Astrocyte (in vitro differentiated cells and primary cell): Measurements from ENCODE around the gene EGFLAM. TPM values are rescaled to one million over a fixed set of nuclear protein-coding genes. Genes with fewer than 3 reads are reported as not detected.

Experiments
- DNase-seq: peaks from one replicate; pipeline ENCODE4 v3.0.0-alpha.2; 2010; ENCODE audit warnings: low read depth
- FAIRE-seq: peaks from 2 replicates; lab custom pipeline; 2011; peaks lifted over from hg19 to GRCh38; lab: Jason Lieb, UNC
- H2AFZ ChIP-seq: 2 replicates; pipeline ENCODE4 v1.6.0; 2012; ENCODE audit warnings: low read depth, low read length, inconsistent platforms
- H3K27ac ChIP-seq: 2 replicates; pipeline ENCODE4 v1.5.1; 2011; ENCODE audit warnings: low read depth, low read length, inconsistent platforms
- H3K27me3 ChIP-seq: 2 replicates; pipeline ENCODE4 v1.6.0; 2011; ENCODE audit warnings: low read length, inconsistent platforms; ENCODE audit not compliant: insufficient read depth
- H3K36me3 ChIP-seq: 2 replicates; pipeline ENCODE4 v1.5.1; 2011; ENCODE audit warnings: low read length, inconsistent platforms; ENCODE audit not compliant: insufficient read depth
- H3K4me1 ChIP-seq: 2 replicates; pipeline ENCODE4 v1.5.1; 2011; ENCODE audit warnings: low read length, inconsistent platforms; ENCODE audit not compliant: insufficient read depth
- H3K4me2 ChIP-seq: 2 replicates; pipeline ENCODE4 v1.6.0; 2012; ENCODE audit warnings: low read length, inconsistent platforms
- H3K4me3 ChIP-seq: 2 replicates; pipeline ENCODE4 v1.5.1; 2011; ENCODE audit warnings: low read depth, mild to moderate bottlenecking, low read length, inconsistent platforms; ENCODE audit not compliant: insufficient read depth
- H3K79me2 ChIP-seq: 2 replicates; pipeline ENCODE4 v1.6.0; 2012; ENCODE audit warnings: mild to moderate bottlenecking, low read length, inconsistent platforms; ENCODE audit not compliant: insufficient read depth
- H3K9ac ChIP-seq: 2 replicates; pipeline ENCODE4 v1.6.0; 2012; ENCODE audit warnings: mild to moderate bottlenecking, low read length, inconsistent platforms
- H3K9me3 ChIP-seq: 2 replicates; pipeline ENCODE4 v1.5.1; 2012; ENCODE audit warnings: low read depth, mild to moderate bottlenecking, low read length, inconsistent platforms; ENCODE audit not compliant: insufficient read depth
- H4K20me1 ChIP-seq: 2 replicates; pipeline ENCODE4 v1.6.0; 2012; ENCODE audit warnings: low read length, inconsistent platforms; ENCODE audit not compliant: insufficient read depth
- H3K27ac Mint-ChIP-seq: one replicate; pipeline ENCODE4 v1.8.0; 2021; ENCODE audit warnings: mild to moderate bottlenecking, mixed read lengths; ENCODE audit not compliant: unreplicated experiment
- H3K27me3 Mint-ChIP-seq: one replicate; pipeline ENCODE4 v1.8.0; 2021; ENCODE audit warnings: low read depth, mixed read lengths; ENCODE audit not compliant: unreplicated experiment
- H3K36me3 Mint-ChIP-seq: one replicate; pipeline ENCODE4 v1.8.0; 2021; ENCODE audit warnings: low read depth, mixed read lengths; ENCODE audit not compliant: unreplicated experiment
- H3K4me1 Mint-ChIP-seq: one replicate; pipeline ENCODE4 v1.8.0; 2021; ENCODE audit warnings: low read depth, mixed read lengths; ENCODE audit not compliant: unreplicated experiment
- H3K4me3 Mint-ChIP-seq: one replicate; pipeline ENCODE4 v1.8.0; 2021; ENCODE audit warnings: mild to moderate bottlenecking, moderate library complexity, mixed read lengths; ENCODE audit not compliant: unreplicated experiment
- H3K9me3 Mint-ChIP-seq: one replicate; pipeline ENCODE4 v1.8.0; 2021; ENCODE audit warnings: mild to moderate bottlenecking, mixed read lengths; ENCODE audit not compliant: unreplicated experiment
- EZH2 ChIP-seq: IDR thresholded peaks from 2 replicates; pipeline ENCODE4 v1.6.1; 2012; ENCODE audit warnings: mild to moderate bottlenecking, low read length, inconsistent platforms; ENCODE audit not compliant: insufficient read depth
- total RNA-seq: library from RNA; stranded (reverse); gene quantifications from 2 replicates; pipeline ENCODE4 v1.2.1, GENCODE V29; 2021
- TF ChIP-seq, protein P1 (sequence below): IDR thresholded peaks from 2 replicates; pipeline ENCODE4 v1.5.1; 2011; ENCODE audit warnings: low read depth, mild to moderate bottlenecking, inconsistent platforms, low read length, moderate library complexity; ENCODE audit not compliant: insufficient read depth

EGFLAM gene
- total RNA-seq, 1 donor from 2014 or later, result 1.0 TPM

DNA sequence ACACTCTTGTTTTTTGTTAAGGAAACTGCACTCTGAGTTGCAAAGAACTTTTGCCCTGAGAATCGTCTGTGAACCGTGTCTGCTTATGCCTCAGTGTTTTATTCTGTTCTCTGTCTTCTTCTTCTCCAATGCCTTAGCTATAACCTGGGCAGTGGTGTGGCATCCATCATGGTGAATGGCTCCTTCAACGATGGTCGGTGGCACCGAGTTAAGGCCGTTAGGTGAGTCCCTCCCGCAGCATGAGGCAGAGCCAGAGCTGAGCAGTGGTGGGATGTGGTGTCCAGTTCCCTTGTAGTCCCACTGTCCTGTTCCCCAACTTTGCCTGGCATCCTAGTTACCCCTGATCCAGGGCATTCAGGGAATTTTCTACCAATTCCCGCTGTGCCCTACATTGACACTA lies 199.8 kb downstream of the EGFLAM start:
- Histone ChIP-seq H3K79me2 (no peaks in the 10 kb centered on the region), H3K4me3 (no peak overlapping the region), H2AFZ (no peak overlapping the region), H3K36me3 (no peaks in the 10 kb centered on the region), H3K9ac (no peak overlapping the region), H3K27me3 (peaks cover under 1% of the 10 kb centered on the region), H3K4me1 (peaks cover 5% of the 10 kb centered on the region), H4K20me1 (no peaks in the 10 kb centered on the region), H3K27ac (no peak overlapping the region), H3K4me2 (no peak overlapping the region), H3K9me3 (no peaks in the 10 kb centered on the region)
- Mint-ChIP-seq H3K27ac (no peak overlapping the region), H3K4me1 (peaks cover 6% of the 10 kb centered on the region), H3K4me3 (no peak overlapping the region), H3K9me3 (peaks cover 2% of the 10 kb centered on the region), H3K27me3 (peaks cover 29% of the 10 kb centered on the region), H3K36me3 (no peaks in the 10 kb centered on the region)
- TF ChIP-seq, protein P1, sequence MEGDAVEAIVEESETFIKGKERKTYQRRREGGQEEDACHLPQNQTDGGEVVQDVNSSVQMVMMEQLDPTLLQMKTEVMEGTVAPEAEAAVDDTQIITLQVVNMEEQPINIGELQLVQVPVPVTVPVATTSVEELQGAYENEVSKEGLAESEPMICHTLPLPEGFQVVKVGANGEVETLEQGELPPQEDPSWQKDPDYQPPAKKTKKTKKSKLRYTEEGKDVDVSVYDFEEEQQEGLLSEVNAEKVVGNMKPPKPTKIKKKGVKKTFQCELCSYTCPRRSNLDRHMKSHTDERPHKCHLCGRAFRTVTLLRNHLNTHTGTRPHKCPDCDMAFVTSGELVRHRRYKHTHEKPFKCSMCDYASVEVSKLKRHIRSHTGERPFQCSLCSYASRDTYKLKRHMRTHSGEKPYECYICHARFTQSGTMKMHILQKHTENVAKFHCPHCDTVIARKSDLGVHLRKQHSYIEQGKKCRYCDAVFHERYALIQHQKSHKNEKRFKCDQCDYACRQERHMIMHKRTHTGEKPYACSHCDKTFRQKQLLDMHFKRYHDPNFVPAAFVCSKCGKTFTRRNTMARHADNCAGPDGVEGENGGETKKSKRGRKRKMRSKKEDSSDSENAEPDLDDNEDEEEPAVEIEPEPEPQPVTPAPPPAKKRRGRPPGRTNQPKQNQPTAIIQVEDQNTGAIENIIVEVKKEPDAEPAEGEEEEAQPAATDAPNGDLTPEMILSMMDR, result no peak
- TF ChIP-seq EZH2, result no peak
- DNase-seq (no peak), FAIRE-seq (no peak)

DNA sequence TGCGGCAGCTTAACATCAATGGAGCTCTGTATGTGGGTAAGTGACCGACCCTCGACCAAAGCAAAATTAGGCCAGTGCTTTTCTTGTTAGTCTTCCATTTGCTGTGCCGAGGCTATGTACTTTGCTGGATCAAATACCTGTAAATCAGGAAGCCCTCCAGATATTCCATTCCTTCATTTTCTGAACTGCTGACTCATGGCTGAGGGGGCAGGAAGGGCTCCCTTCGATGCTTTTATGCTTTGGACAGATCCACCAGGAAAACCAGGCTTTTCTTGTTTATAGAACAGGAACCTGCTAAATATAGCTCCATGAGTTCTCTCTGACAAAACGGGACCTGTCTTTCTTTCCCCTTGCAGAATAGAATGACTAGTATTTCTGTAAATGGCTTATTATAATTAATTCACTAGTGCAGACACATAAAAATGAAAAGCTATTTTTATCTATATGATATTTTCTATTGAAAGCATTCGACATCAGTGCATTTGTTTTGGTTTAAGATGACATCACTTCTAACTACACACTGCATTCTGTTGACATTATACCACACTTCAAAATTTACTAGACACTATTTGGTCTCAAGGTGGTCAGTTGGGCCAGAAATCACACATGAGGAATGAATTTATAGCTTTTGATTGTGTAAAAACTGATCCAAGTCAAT lies 204.7 kb downstream of the EGFLAM start:
- Histone ChIP-seq H3K36me3 (no peaks in the 10 kb centered on the region), H3K9me3 (no peaks in the 10 kb centered on the region), H3K27me3 (no peaks in the 10 kb centered on the region), H3K9ac (peak overlapping the region; percentile 62), H2AFZ (no peak overlapping the region), H4K20me1 (no peaks in the 10 kb centered on the region), H3K4me1 (peaks cover 46% of the 10 kb centered on the region), H3K27ac (peak overlapping the region; percentile 82), H3K4me3 (no peak overlapping the region), H3K4me2 (peak overlapping the region; percentile 72), H3K79me2 (no peaks in the 10 kb centered on the region)
- Mint-ChIP-seq H3K4me1 (peaks cover 13% of the 10 kb centered on the region), H3K36me3 (peaks cover 3% of the 10 kb centered on the region), H3K4me3 (peak overlapping the region; percentile 10), H3K9me3 (no peaks in the 10 kb centered on the region), H3K27ac (no peak overlapping the region), H3K27me3 (peaks cover 2% of the 10 kb centered on the region)
- FAIRE-seq (no peak), DNase-seq (peak; percentile 41)
- TF ChIP-seq, protein P1, result no peak
- TF ChIP-seq EZH2, result no peak
